ENCODE results near the gene UBQLN1.
"Not testable (repeated sequence)": the region's sequence is repeated elsewhere in the genome, so short reads cannot be mapped to it uniquely, and the experiment has no call there.

Gene UBQLN1

GRCh38 chr9:83630938-83631457 lies 76.8 kb downstream of the UBQLN1 start:
- no peak for DNase-seq

GRCh38 chr9:83629433-83630104 lies 78.2 kb downstream of the UBQLN1 start:
- no peak for DNase-seq

DNA sequence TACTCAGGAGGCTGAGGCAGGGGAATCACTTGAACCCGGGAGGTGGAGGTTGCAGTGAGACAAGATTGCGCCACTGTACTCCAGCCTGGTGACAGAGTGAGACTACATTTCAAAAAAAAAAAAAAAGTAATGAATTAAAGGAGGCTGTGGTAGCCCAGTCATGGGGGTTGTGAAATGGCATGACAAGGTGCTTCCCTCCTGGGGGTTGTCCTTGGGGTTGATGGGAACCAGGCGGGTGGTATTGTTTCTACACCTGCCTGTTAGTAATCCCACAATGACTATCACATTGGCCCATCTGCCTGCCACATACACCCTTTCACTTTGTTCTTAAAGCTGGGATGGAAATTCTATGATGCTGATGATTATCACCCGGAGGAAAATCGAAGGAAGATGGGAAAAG lies 79.2 kb downstream of the UBQLN1 start:
- DNase-seq, result no peak

- no peak for DNase-seq
These were observed 82.6 kb downstream of the UBQLN1 start for GRCh38 chr9:83625178-83625577.

GRCh38 chr9:83623679-83624076 lies 84.1 kb downstream of the UBQLN1 start:
- DNase-seq, result peak in 2 of 5 experiments; percentile 9 to 65

DNA sequence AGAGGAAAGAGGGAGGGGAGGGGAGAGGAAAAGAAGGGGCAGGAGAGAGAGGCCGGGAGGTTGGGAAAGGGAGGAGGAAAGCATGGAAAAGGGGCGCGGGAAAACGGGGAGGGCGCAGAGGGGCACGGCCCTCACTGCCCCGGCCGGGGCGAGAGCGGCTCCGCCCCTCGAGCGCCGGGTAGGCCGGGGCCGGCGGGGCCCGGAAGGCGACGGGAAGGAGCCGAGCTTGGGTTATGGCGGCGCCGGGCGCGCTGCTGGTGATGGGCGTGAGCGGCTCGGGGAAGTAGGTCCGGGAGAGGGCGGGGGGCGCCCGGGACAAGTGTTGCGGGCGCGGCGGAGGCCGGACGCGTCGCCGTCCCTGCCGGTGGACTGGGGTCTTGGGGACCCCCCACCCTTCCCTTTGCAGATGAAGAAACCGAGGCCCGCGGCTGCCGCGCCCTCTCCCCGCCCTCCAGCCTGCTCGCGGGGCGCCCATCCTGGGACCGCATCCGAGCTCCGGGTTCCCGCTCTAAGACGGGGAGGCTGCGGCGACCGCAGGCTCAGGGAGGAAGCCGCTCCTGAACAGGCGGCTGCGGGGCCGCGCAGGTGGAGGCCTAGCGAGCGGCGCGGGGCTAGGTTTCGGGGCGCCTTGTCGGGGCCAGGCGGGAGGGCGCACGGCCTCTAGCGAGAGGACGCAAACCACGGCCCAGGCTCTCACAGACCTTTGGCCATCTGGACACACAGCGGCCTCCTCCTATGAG lies 84.6 kb downstream of the UBQLN1 start, which contains the start of gene IDNK:
Gene IDNK, plus strand, starts transcription at position 205 of the 740 bp plus-strand sequence. Its CDS starts 29 bp downstream, at position 234.
- peak; percentile 39 to 78 (median 50) for DNase-seq

- peak in 3 of 5 experiments; percentile 41 to 76 (median 42) for DNase-seq
These were observed 85.3 kb downstream of the UBQLN1 start for GRCh38 chr9:83622433-83622938.

GRCh38 chr9:83620841-83621636 lies 86.7 kb downstream of the UBQLN1 start:
- DNase-seq, result peak in 3 of 5 experiments; percentile 16 to 58 (median 18)

DNA sequence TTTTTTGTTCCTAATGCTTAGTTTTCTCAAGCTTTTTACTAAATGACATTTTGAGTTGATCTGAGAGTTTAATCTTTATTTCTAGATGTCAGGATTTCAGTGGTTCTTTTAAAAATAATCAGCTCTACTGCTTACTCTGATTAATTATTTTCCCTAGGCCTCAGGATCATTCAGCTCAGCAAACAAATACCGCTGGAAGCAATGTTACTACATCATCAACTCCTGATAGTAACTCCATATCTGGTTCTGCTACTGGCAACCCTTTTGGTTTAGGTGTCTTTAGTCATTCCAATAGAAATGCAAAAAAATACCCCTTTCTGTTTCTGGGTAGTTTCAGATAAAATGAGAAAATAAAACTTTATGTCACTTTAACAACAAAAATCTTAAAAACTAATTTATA lies 90.5 kb downstream of the UBQLN1 start:
- DNase-seq, result no peak

- DNase-seq, result not testable (repeated sequence)
These were observed 94.5 kb downstream of the UBQLN1 start for GRCh38 chr9:83613298-83613697.
